ENCODE data around the gene PGC. TPM values are rescaled to one million over a fixed set of nuclear protein-coding genes. Genes with fewer than 3 reads are reported as not detected.

PGC gene
- total and polyA plus RNA-seq, 2 donors (not counting 1 experiment from before 2014, with no cell fraction given) = not detected

GRCh38 chr6:41717392-41717736 lies 29.8 kb downstream of the PGC start:
- Histone ChIP-seq H3K79me2 (ENCODE audit: control insufficient read depth, insufficient read depth, low read length) (peaks cover 100% of the 10 kb centered on the region), H3K4me1 (ENCODE audit: control insufficient read depth in 2 of 2, insufficient read depth in 2 of 2, low read length in 2 of 2) (peaks cover 95 to 100% of the 10 kb centered on the region in 2 donors), H3K27me3 (replicated peaks in 1 of 4; ENCODE audit: control extremely low read depth in 1 of 4, control insufficient read depth in 3 of 4, insufficient read depth in 4 of 4, low read length in 3 of 4) (no peaks in the 10 kb centered on the region), H3K27ac (ENCODE audit: low read length in 2 of 2) (peak overlapping the region; percentile 66 to 78), H3K36me3 (replicated peaks in 1 of 2; ENCODE audit: control extremely low read depth in 1 of 2, control insufficient read depth in 1 of 2, extremely low read depth in 1 of 2, insufficient read depth in 2 of 2, low read length in 1 of 2) (peaks cover 4 to 40% of the 10 kb centered on the region in 2 experiments), H3K9me3 (ENCODE audit: control extremely low read depth in 1 of 3, control insufficient read depth in 2 of 3, insufficient read depth in 1 of 3, low read length in 2 of 3) (no peaks in the 10 kb centered on the region), H4K20me1 (ENCODE audit: control insufficient read depth, insufficient read depth, low read length, poor library complexity, severe bottlenecking) (peaks cover 82% of the 10 kb centered on the region), H3K4me3 (ENCODE audit: control extremely low read depth in 1 of 5, extremely low read depth in 1 of 5, insufficient read depth in 1 of 5, low read depth in 2 of 5, low read length in 4 of 5) (no peak overlapping the region), H3K9ac (ENCODE audit: low read length) (no peak overlapping the region), H2AFZ (ENCODE audit: insufficient read depth, low read depth, low read length, poor library complexity, severe bottlenecking) (no peak overlapping the region), H3K4me2 (replicated peaks; ENCODE audit: low read depth, low read length, poor library complexity, severe bottlenecking) (peak overlapping the region; percentile 58)
- Mint-ChIP-seq H3K4me3 (peak overlapping the region; percentile 68), H3K27me3 (no peaks in the 10 kb centered on the region), H3K27ac (peak overlapping the region; percentile 85), H3K4me1 (peaks cover 94% of the 10 kb centered on the region), H3K9me3 (ENCODE audit: insufficient read depth) (no peaks in the 10 kb centered on the region)
- POLR2A ChIA-PET = interaction anchor here (2.4 to 8.6 kb wide), 3 partner anchors 11 to 17 kb away, joined by 9 to 108 read pairs (median 41); partner anchors contain the start of gene TFEB
- ATAC-seq (ENCODE audit: low read depth) (no peak), DNase-seq (no peak)
- no peak for TF ChIP-seq EZH2 (IDR thresholded peaks at IDR 0.05; ENCODE audit: borderline replicate concordance, insufficient read depth, low read depth, low read length, poor library complexity, severe bottlenecking)
- TF ChIP-seq, protein P1, sequence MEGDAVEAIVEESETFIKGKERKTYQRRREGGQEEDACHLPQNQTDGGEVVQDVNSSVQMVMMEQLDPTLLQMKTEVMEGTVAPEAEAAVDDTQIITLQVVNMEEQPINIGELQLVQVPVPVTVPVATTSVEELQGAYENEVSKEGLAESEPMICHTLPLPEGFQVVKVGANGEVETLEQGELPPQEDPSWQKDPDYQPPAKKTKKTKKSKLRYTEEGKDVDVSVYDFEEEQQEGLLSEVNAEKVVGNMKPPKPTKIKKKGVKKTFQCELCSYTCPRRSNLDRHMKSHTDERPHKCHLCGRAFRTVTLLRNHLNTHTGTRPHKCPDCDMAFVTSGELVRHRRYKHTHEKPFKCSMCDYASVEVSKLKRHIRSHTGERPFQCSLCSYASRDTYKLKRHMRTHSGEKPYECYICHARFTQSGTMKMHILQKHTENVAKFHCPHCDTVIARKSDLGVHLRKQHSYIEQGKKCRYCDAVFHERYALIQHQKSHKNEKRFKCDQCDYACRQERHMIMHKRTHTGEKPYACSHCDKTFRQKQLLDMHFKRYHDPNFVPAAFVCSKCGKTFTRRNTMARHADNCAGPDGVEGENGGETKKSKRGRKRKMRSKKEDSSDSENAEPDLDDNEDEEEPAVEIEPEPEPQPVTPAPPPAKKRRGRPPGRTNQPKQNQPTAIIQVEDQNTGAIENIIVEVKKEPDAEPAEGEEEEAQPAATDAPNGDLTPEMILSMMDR (IDR thresholded peaks at IDR 0.05) = no peak
- intact Hi-C loops (cut with micrococcal nuclease) = loop anchor here (1.0 kb wide), 1 partner anchor 11 kb away; no protein-coding TSS in a partner anchor
- CTCF ChIA-PET = interaction anchor here (0.5 to 7.7 kb wide), 6 partner anchors 9 to 59 kb away, joined by 3 to 145 read pairs (median 6); partner anchors contain the start of gene TFEB
- WGBS (ENCODE audit: insufficient coverage) = no CpG with 5 or more reads among the region's 1 CpG
